Pulmonary artery endothelial cell (primary cell): ENCODE measurements around the gene NCOA7. TPM values are rescaled to one million over a fixed set of nuclear protein-coding genes. Genes with fewer than 3 reads are reported as not detected.
"Not testable (repeated sequence)": the region's sequence is repeated elsewhere in the genome, so short reads cannot be mapped to it uniquely, and the experiment has no call there.

ENCODE experiments used
- DNase-seq: peaks from one replicate; pipeline ENCODE4 v3.0.0-alpha.2; 2011; ENCODE audit warnings: low read depth, low spot score
- total RNA-seq: library from RNA; depleted of rRNA; stranded (reverse); fragments of >200 nt; gene quantifications from 2 replicates; pipeline ENCODE4 v1.2.3, GENCODE V29; 2014

Gene NCOA7
- total RNA-seq, 1 donor from 2014 or later = 38.1 TPM

DNA sequence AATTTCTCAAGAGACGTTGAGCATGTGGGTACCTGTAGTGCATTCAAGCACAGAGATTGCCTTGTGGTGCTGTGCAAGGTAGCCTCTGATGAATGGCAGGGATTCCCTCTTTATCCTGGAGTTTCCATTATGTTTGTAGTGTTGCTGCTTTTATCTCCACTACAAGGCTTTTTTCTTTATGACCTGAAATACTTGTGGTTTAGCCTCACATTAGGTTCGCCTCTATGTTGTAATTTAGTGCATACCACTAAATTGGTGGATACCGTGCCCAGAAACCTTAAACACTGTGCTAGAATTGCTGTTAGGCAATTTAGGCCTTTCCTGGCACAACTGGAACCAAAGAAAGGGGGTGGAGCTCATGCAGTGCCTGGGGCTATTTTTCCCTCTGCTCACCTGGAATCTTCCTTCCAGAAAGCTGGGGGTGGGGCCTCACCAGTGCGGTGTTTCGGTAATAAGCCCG lies 76.8 kb downstream of the NCOA7 start:
- no peak for DNase-seq

DNA sequence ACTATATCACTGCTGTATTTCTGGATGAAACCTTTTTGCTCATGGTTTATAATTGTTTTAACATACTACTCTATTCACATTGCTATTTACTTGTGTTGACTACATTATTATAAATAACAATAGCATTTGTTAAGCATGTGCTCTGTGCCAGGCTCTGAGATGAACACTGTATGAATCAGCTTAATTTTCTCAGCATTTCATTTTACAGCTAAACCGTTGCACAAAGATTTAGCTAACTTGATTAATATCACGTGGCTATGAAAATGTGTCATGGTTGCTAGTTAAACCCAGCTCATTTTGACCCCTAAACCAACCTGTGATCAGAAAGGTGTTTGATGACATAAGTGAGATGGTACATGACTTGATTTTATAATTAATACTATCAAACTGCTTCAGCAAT lies 77.5 kb downstream of the NCOA7 start:
- DNase-seq = no peak

DNA sequence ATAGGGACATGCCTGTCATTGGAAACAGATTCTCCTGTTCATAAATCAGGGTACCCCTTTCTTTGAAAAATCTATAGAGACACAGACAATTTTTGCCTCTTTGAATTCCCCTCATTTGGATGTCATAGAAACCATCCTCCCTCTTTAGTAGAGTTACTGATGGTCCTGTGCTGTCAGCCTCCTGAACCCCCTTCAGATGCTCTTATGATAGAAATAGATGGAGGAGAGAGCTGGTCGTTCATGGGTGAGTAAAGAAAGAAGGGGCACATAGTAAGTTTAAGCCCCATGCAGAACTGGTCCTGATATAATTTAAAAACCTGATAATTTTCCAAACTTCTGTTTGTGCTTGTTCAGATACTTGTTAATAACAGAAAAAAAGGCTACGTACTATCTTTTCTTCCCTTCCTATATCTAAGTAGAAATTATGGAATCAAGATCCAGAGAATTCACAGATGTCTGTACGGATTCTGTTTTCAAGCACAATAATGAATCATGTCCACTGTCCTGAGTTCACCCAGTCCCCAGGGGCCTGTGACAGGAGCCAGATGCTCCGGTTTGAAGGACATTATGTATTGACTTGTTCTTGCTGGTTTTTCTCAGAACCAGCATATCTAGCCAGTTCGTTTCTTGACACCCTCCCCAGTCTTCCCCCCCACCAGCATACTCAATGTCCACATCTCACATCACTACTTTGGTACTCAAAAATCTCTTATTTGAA lies 78.1 kb downstream of the NCOA7 start:
- DNase-seq = no peak

GRCh38 chr6:125869427-125869826 lies 78.7 kb downstream of the NCOA7 start:
- no peak for DNase-seq

DNA sequence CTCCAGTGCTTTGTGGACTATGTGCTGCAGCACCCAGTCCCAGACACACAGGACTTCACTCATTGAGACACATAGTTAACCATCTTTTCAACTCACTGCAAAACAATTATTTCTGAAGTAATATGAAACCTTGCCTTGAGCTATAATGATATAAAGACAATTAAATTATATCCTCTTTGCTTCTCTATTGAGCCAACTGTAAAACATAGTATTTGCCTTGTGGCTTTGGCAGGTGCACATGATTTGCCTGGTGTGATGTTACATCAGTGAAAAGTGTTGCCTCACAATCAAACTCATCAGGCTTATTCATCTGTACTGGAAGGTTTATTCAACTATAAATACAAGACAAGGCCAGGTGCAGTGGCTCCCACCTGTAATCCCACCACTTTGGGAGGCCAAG lies 80.6 kb downstream of the NCOA7 start:
- DNase-seq = no peak

- no peak for DNase-seq
These were observed 81.6 kb downstream of the NCOA7 start for GRCh38 chr6:125872259-125872921.

DNA sequence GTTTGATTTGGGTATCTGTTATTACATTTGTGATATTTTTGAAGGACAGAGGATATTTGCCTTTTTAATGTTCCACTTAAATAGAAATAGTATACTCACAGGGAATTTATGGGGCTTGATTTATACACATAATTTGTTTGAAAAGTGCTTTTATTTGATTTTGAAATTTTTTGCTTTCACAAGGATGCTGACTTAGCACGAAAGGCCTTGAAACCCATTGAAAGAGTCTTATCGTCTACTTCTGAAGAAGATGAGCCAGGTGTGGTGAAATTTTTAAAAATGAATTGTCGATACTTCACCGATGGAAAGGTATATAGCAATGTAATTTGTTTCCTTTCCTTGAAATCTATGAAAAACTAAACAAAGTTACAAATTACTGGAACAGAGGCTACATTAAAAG lies 91.5 kb downstream of the NCOA7 start:
- DNase-seq = no peak

DNA sequence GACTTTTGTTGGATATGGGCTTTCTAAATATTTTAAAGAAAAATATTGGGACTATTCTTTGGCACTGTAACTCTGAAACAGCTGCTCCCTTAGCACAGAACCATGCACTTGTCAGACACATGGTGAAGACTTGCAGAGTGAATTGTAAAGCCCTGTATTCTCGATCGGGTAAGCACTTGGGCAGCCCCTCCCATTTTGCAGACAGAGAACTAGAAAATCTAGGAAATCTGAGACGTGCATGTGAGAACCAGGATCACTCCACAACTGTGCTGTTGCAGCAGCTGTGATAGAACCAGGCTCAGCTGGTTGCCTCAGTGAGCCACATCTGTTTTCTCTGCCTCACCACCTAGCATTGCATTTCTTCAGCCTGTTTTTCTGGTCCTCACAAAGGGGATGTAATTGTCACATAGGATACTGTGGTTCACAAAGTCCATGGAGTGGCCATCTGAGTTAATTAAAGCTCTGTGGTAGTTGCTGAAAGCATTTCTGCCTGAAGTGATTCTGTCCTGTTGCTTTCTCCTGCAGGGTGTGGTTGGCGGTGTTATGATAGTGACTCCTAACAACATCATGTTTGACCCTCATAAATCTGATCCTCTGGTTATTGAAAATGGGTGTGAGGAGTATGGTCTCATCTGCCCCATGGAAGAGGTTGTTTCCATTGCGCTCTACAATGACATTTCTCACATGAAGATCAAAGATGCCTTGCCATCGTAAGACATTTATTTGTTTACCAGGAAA lies 94.0 kb downstream of the NCOA7 start:
- no peak for DNase-seq

- no peak for DNase-seq
These were observed 95.3 kb downstream of the NCOA7 start for GRCh38 chr6:125886021-125886420.

GRCh38 chr6:125886914-125887313 lies 96.2 kb downstream of the NCOA7 start:
- no peak for DNase-seq

DNA sequence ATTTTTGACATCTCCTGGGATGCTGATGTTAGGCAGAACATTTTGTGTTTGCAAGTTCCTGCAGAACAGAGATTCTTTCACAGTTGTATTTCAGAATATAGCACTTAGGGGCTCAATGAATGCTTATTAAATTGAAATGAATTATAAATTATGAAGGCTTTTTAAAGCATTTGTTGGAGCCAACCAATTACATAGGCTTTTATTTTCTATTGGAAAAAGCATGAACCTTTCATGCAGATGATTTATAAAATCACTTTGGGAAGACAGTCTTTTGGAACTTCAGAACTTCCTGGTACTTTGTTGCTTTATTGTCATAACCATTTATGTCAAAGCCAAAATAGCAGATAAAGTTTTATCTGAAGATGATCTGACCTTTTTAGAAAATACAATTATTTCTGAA lies 96.6 kb downstream of the NCOA7 start:
- no peak for DNase-seq

GRCh38 chr6:125888989-125889656 lies 98.4 kb downstream of the NCOA7 start:
- DNase-seq = no peak

DNA sequence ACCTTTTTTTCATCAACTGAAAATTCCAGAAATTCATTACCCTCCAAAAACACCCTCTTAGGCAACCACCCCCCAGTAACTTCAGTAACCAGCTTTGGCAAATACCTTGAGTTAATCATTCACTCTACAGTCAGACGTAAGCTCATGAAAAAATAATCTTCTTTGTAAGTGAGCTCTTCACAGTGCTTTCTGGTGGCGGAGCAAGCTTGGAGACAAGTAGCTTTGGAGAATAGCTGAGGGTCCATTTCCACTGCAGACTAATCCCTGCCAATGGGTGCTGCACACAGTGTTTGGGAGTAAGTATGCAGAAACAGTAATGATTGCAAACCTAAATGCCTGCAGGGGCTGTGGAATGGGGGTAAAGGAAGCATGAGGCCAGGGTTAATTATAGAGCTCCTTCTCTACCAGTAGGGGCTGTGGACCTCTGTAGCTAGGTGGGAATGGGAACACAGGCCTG lies 109.0 kb downstream of the NCOA7 start:
- no peak for DNase-seq

- DNase-seq = no peak
These were observed 114.1 kb downstream of the NCOA7 start for GRCh38 chr6:125904871-125905270.

GRCh38 chr6:125906158-125906998 lies 115.6 kb downstream of the NCOA7 start:
- no peak for DNase-seq

- peak; percentile 29 for DNase-seq
These were observed 119.8 kb downstream of the NCOA7 start for GRCh38 chr6:125910527-125910926.

GRCh38 chr6:125911051-125911451 lies 120.3 kb downstream of the NCOA7 start:
- not testable (repeated sequence) for DNase-seq

GRCh38 chr6:125912430-125912829 lies 121.7 kb downstream of the NCOA7 start:
- not testable (repeated sequence) for DNase-seq

- no peak for DNase-seq
These were observed 122.4 kb downstream of the NCOA7 start for GRCh38 chr6:125913145-125913544.

DNA sequence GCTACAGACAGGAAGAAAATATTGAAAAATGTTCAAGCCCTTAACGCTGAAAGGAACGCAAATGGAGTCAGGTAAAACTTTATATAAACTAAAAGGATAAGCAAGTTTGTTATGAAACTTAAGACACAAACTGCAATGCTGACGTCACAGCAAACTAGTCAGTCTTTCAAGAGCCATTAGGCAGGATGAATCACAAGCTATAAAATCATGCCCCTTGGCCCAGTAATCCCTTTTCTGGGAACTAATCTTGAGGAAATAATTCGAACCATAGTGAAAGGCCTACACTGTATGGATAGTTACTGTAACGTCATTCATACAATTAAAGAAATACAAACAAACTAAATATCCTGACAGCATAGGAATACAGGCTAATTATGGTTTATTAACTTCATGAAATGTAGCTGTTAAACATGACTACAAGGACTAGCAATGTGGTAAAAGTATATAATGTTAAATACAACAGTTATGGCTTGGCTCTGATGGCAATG lies 123.1 kb downstream of the NCOA7 start:
- DNase-seq = peak; percentile 50

GRCh38 chr6:125918230-125918629 lies 127.5 kb downstream of the NCOA7 start:
- DNase-seq = no peak
